Loucy (cell line): Measurements from ENCODE around the gene TMEM256.

ENCODE experiments used
- H2AFZ ChIP-seq: fragments of 200-600 bp; sonication (generic); 2 replicates; pipeline ENCODE4 v1.6.0; 2016; ENCODE audit warnings: antibody characterized with exemption, mild to moderate bottlenecking, low read length, moderate library complexity
- H3F3A ChIP-seq: fragments of 200-600 bp; 2 replicates; pipeline ENCODE4 v1.6.0; 2016; ENCODE audit warnings: antibody characterized with exemption, low read depth, mild to moderate bottlenecking
- H3K27me3 ChIP-seq: fragments of 200-600 bp; sonication (generic); 2 replicates; pipeline ENCODE4 v1.6.1; 2014; ENCODE audit warnings: low read length, mild to moderate bottlenecking; ENCODE audit not compliant: insufficient read depth, poor library complexity, severe bottlenecking
- H3K36me3 ChIP-seq: fragments of 200-600 bp; sonication (generic); 2 replicates; pipeline ENCODE4 v1.6.1; 2016; ENCODE audit warnings: low read length; ENCODE audit not compliant: insufficient read depth
- H3K4me1 ChIP-seq: fragments of 200-600 bp; sonication (generic); 2 replicates; pipeline ENCODE4 v1.5.1; 2014; ENCODE audit warnings: low read length, mild to moderate bottlenecking; ENCODE audit not compliant: insufficient read depth, poor library complexity, severe bottlenecking
- H3K4me2 ChIP-seq: fragments of 200-600 bp; sonication (generic); 2 replicates; pipeline ENCODE4 v1.6.0; 2014; ENCODE audit warnings: antibody characterized with exemption, low read length, low read depth, mild to moderate bottlenecking; ENCODE audit not compliant: poor library complexity, severe bottlenecking
- H3K4me3 ChIP-seq: fragments of 200-600 bp; sonication (generic); 2 replicates; pipeline ENCODE4 v1.5.1; 2014; ENCODE audit warnings: low read length, mild to moderate bottlenecking, mixed read lengths; ENCODE audit not compliant: poor library complexity, severe bottlenecking
- H3K79me2 ChIP-seq: fragments of 200-600 bp; sonication (generic); 2 replicates; pipeline ENCODE4 v1.6.1; 2014; ENCODE audit warnings: low read length; ENCODE audit not compliant: insufficient read depth
- H3K9ac ChIP-seq: fragments of 200-600 bp; sonication (generic); 2 replicates; pipeline ENCODE4 v1.6.0; 2014; ENCODE audit warnings: mild to moderate bottlenecking, low read depth, low read length, moderate library complexity; ENCODE audit not compliant: poor library complexity, severe bottlenecking
- H3K9me2 ChIP-seq: fragments of 200-600 bp; sonication (generic); replicated peaks from 2 replicates; pipeline ENCODE4 v1.6.1; 2016; ENCODE audit warnings: low read depth, low read length, mixed read lengths
- H3K9me3 ChIP-seq: fragments of 200-600 bp; sonication (generic); 2 replicates; pipeline ENCODE4 v1.6.1; 2014; ENCODE audit warnings: mild to moderate bottlenecking, antibody characterized with exemption, low read length, low read depth; ENCODE audit not compliant: insufficient read depth
- H4K20me1 ChIP-seq: fragments of 200-600 bp; sonication (generic); 2 replicates; pipeline ENCODE4 v1.6.0; 2014; ENCODE audit warnings: antibody characterized with exemption, low read length, mild to moderate bottlenecking; ENCODE audit not compliant: insufficient read depth, poor library complexity, severe bottlenecking
- CTCF ChIP-seq: fragments of 200-600 bp; sonication (generic); conservative IDR thresholded peaks from 2 replicates; pipeline ENCODE4 v1.5.1; 2014; ENCODE audit warnings: mild to moderate bottlenecking, antibody characterized with exemption, low read length
- EZH2phosphoT487 ChIP-seq: fragments of 200-600 bp; IDR thresholded peaks from 2 replicates; pipeline ENCODE4 v1.6.1; 2018; ENCODE audit warnings: antibody characterized with exemption, mild to moderate bottlenecking, moderate library complexity, borderline replicate concordance

Gene TMEM256

GRCh38 chr17:7423679-7424078 lies 19.8 kb upstream of the TMEM256 start:
- Histone ChIP-seq H3K9ac (no peak overlapping the region), H2AFZ (no peak overlapping the region), H3K4me3 (no peak overlapping the region), H3F3A (no peaks in the 10 kb centered on the region), H3K79me2 (no peaks in the 10 kb centered on the region), H3K4me2 (no peak overlapping the region), H3K4me1 (no peaks in the 10 kb centered on the region), H3K27me3 (no peaks in the 10 kb centered on the region), H3K9me3 (no peaks in the 10 kb centered on the region), H3K36me3 (no peaks in the 10 kb centered on the region), H4K20me1 (no peaks in the 10 kb centered on the region), H3K9me2 (no peaks in the 10 kb centered on the region)
- TF ChIP-seq EZH2phosphoT487: no peak
- TF ChIP-seq CTCF: no peak

- Histone ChIP-seq H3K79me2 (no peaks in the 10 kb centered on the region), H3K27me3 (no peaks in the 10 kb centered on the region), H2AFZ (no peak overlapping the region), H3K9me2 (no peaks in the 10 kb centered on the region), H3K4me3 (no peak overlapping the region), H3F3A (no peaks in the 10 kb centered on the region), H3K9me3 (no peaks in the 10 kb centered on the region), H3K36me3 (no peaks in the 10 kb centered on the region), H3K9ac (no peak overlapping the region), H3K4me1 (no peaks in the 10 kb centered on the region), H4K20me1 (no peaks in the 10 kb centered on the region), H3K4me2 (no peak overlapping the region)
- TF ChIP-seq EZH2phosphoT487 (no peak), CTCF (no peak)
Observed at GRCh38 chr17:7421186-7421585, 17.3 kb upstream of the TMEM256 start.

- no peaks in the 10 kb centered on the region for H3K36me3 ChIP-seq
- H3K9me3 ChIP-seq: no peaks in the 10 kb centered on the region
- H3K9me2 ChIP-seq: no peaks in the 10 kb centered on the region
- no peak within 1 kb of the TSS for H3K9ac ChIP-seq
- no peaks in the 10 kb centered on the region for H3F3A ChIP-seq
- no peaks in the 10 kb centered on the region for H3K4me1 ChIP-seq
- no peaks in the 10 kb centered on the region for H4K20me1 ChIP-seq
- no peak within 1 kb of the TSS for H2AFZ ChIP-seq
- H3K79me2 ChIP-seq: no peaks in the 10 kb centered on the region
- H3K4me3 ChIP-seq: no peak within 1 kb of the TSS
- no peaks in the 10 kb centered on the region for H3K27me3 ChIP-seq
- H3K4me2 ChIP-seq: no peak within 1 kb of the TSS
- no peak for TF ChIP-seq EZH2phosphoT487
- no peak for TF ChIP-seq CTCF
Observed at GRCh38 chr17:7419819-7420610, 16.1 kb upstream of the TMEM256 start, which contains the start of gene SPEM1. SPEM1 (plus strand) TSS chr17:7420324; CDS start chr17:7420385, 61 bp downstream.
